Renal cortical epithelial cell (primary cell): ENCODE measurements around the gene ITM2C. TPM values are rescaled to one million over a fixed set of nuclear protein-coding genes. Genes with fewer than 3 reads are reported as not detected.

Experiments used
- DNase-seq: peaks from one replicate; pipeline ENCODE4 v3.0.0-alpha.2; 2011; ENCODE audit warnings: low read depth
- total RNA-seq: library from RNA; depleted of rRNA; stranded (reverse); fragments of >200 nt; gene quantifications from 2 replicates; pipeline ENCODE4 v1.2.3, GENCODE V29; 2014

The ITM2C gene
- total RNA-seq, 1 donor from 2014 or later = 85.7 TPM

- no peak for DNase-seq
These were observed 14.4 kb upstream of the ITM2C start for GRCh38 chr2:230850358-230850658.

DNA sequence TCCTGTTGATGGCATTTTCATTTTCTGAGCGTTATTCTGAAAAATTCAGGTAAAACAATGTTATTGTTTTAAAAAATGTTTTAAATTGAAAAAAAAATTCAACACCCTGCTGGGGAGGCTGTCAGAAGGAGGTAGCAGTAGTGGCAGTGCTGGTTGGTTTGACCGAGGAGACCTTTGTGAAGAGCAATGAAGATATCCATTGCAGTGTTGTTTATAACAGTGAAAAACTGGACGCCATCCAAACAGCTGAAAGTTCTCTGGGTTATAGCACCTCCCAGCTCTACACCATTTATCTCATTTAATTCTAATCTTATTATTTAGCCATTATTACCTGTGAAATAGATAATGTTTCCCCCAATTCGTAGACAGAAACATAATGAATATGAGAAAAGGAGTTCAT is 12.6 kb upstream of the ITM2C start:
- no peak for DNase-seq

DNA sequence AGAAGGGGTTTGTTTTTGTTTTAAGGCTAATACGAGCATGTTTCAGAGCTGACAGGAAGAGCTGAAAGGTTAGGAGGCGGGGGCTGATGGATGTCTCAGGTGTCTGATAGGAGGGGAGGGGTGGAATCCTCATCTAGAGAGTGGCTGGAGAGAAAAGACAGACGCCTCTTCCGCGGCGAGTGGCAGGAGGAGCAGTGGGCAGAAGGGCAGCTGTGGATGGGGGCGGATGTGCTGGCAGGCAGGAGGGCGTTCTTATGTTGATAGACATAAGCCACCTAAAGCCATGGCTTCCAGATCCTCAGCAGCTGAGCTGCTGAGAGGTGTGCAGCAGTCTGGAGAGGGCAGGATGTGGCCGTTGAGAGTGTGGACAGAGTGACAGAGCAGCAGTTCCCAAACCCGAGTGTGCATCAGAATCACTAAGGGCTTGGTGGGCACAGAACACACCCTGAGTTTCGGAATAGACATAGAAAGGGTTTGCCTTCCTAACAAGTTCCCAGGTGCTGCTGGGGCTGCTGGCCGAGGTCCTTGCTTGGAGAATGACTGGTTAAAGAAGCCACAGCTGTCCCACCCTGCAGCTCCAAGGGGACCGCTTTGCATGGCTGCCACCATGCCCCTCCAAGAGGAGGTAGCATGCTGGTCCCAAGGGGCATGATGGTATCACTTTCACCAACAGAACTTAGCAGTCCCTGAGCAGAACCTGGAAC is 3.0 kb upstream of the ITM2C start:
- DNase-seq = no peak

DNA sequence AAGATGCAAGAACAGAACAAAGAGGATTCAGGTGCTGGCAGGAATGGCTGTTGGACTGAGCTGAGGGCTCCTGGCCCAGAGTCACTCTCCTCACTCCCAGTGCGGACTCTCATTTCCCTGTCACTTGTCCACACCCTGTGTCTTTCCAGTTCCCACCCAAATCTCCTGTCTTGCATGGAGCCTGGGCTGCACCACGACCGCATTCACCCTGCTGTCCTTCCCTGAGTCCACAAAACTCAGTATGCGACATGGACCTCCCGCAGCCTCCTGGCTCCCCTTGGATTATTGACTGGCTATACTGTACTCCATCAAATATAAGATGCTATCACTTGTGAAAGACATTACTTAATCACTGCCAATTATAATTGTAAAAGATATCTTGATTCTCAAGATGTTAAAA is 2.5 kb upstream of the ITM2C start:
- DNase-seq = no peak

GRCh38 chr2:230863031-230863430 is 1.7 kb upstream of the ITM2C start:
- DNase-seq = no peak

DNA sequence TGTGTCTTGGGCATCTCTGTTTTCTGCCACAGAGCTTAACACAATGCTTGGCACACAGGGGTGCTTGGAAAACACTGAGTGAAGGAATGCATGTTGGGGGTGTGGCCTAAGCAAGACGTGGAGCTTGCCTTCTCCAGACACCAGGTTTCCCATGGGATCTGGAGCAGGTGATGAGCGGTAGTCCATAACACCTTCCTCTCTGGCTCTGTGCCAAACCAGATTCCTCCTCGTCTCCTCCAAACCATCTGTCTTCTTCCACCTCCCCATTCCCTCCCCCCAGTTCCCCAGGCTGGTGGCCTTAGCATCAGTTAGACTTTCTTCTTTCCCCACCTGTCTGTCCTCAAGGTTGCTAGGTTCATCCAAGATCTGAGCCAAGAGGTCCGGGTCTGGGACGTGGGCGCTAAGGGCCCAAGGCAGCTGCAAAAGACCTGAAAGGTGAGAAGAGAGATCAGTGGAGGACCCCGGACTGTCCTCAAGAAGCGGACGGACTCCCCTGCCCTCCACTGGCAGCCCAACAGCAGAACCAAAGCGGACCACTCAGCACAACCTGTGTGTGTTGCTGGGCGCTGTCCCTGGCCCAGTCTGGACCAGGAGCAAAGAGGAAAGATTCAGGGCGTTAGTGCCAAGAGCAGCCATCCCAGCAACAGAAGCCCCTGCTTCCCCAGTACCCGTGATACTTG is 1.2 kb upstream of the ITM2C start:
- DNase-seq = no peak

GRCh38 chr2:230864122-230864604 is 579 bp upstream of the ITM2C start:
- no peak for DNase-seq

DNA sequence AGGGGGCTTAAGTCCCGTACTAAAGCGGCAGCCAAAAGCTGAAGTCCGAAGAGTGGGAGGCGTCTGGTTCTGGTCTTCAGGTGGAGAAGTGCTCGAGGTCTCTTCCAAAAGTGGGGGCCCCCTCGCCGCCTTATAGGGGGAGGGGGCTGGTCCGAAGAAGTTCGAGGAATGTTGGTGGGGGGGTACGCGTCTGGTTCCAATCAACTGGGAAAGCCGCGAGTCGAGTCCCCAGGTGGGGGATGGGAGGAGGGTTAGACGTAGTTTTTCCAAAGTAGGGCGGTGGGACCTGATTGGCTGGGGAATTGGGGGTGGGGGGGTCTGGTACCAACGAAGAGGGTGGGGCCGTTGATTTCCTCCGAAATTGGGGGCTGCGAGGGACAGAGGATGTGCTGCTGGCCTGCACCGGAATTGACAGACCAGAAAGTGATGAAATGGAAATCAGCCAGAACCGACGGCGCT is 594 bp downstream of the ITM2C start:
- no peak for DNase-seq

- DNase-seq = no peak
These were observed 1.3 kb downstream of the ITM2C start for GRCh38 chr2:230865766-230866755.

DNA sequence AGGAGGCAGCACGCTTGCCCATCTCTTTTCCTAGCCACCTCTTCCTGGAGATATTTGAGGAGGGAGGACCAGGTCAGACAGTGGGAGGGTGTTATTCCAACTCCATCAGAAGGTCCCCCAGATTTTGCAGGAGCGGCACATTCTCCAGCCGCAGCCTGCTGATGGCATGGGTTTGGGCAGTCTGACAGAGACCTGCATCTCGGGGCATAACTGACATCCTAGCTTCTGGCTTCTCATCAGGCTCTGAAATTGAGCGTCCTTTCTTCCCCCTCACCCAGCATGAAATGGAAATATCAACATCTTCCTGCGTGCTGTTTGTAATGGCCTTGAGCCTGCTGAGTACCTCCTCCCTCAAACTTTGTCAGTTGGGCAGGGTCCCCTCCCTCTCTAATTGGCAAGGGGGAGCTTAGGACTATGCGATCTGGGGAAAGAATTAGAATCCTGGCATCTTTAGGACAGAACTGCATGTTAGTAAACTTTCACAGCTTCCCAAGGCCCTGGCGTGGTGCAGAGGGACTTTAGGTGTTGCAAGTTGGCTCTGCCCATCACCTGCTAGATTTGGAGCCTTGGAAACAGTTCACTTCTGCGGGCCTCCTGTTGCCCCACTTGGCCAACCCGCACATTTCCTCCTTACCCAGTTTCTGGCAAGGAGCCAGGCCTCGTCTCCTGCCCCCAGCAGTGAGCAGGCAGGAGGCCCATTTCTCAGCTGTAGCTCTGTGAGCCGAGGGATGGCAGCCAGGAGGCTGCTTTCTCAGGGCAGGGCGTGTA is 2.2 kb downstream of the ITM2C start:
- peak; percentile 42 for DNase-seq

GRCh38 chr2:230868161-230868946 is 3.6 kb downstream of the ITM2C start:
- DNase-seq = no peak

DNA sequence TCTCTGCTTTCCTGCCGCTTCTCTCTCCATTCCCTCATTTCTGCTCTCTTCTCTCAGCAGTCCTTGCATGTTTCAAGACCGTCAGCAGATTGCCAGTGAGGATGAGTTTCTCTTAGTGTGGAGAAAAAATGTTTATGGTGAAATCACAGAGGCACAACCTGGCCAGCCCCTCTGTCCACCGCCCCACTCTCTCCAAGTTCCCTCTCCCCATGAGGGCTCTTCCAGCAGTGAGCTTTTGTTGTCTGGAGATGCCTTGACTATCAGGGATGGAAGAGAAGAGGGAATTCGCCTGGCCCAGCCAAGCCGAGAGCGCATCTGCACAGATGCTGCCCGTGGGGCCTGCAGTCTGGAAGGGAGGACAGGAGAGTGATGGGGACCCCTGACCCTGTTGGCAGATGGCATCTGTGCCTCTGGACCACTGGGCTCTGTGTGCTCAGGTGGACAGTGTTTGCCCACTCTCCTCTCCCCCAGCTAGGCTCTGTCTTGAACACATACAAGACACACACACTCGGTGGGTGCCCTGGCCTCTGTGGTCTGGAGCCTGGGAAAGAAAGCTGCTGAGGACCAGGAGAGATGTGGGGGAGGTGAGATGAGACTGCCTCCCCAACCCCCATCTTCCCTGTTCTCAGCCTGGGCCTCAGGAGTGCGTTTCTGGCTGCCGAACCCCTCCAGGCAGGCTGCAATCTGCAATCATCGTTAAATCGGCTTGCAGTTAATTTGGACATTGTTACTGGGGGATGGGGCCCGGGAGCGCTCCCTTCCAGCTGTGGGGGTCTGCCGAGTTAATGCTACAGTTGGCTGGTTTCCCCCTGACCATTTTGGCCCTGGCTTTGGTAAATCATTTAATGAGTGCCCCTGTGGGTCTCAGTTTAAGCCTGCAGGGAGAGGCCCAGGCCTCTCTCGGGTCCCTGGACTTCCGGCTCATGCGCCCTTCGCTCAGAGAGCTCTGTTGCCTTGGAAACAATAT is 4.5 kb downstream of the ITM2C start:
- no peak for DNase-seq

DNA sequence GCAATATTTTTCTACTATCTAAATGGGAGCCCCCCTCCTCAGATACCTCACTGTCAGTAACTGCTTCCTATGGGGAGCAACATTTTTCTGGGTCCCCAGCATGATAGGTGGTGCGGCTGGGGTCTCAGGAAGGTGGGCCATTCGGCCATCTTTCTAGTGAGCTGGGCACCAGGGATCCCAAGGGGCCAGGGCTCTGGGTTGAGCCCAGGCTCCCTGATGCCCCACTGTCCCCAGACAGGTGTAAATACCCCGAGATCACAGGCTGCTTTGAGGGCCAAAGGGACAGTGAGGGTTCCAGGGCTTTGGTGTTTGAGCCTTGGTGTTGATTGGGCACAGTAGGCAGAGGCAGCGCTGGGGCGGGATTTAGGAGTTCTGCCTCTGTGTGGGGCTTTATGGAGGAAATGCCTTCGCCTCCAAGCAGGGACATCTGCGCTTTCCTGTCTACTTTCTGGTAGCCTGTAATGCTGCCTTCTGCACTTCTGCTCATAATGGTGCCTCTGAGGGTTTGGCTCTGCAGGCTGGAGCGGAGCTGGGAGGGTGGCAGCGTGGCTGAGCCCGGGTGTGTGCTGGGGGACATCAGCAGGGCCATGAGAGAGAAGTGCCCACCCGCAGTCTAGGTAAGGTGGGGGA is 5.3 kb downstream of the ITM2C start:
- DNase-seq = no peak

GRCh38 chr2:230870544-230871360 is 6.0 kb downstream of the ITM2C start:
- no peak for DNase-seq

DNA sequence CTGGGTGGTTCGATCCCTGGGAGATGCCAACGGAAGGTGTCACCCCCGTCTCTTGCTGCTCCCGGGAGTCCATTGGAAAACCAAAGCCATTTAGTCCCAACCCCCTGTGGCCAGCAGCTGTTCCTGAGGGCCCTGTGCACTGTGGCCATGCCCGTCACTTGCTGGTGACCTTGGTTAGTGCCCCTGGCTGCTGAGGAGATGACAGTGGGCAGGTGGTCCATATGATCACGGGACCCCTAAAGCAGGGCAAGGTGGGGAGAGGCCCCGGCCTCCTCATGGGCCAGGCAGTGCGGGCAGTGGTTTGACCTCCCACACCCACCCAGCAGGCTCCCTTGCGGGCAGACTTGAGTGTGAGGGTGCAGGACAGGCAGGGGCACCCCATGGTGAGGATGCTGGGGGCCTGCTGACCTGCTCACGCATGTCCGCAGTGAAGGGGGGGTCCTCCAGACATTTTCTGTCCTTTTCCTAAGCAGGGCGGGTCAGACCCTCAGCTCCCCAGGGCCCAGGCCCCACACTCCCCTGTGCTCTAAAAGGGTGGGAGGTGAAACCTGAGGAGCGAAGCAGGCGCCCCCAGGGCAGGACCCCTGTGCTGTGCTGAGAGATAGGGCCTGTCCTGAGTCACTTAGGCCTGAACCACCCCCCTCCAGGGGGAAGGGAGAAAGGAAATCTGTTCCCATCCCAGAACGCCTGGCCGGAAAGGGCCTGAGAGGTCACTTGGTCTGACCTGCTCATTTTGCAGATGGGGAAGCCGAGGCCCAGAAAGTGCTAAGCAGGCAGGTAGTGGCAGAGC is 6.8 kb downstream of the ITM2C start:
- no peak for DNase-seq

- no peak for DNase-seq
These were observed 7.6 kb downstream of the ITM2C start for GRCh38 chr2:230872151-230872967.
